NB4 (cell line): ENCODE results near the gene FERMT3.

Source experiments
- MYC ChIP-seq: IDR thresholded peaks from 2 replicates; pipeline ENCODE4 v1.6.1; 2011; ENCODE audit warnings: low read depth, low read length
- POLR2A ChIP-seq: IDR thresholded peaks from 2 replicates; pipeline ENCODE4 v1.6.1; 2011; ENCODE audit warnings: mild to moderate bottlenecking; ENCODE audit not compliant: insufficient read length; ENCODE audit errors: extremely low read depth
- TF ChIP-seq, protein P1 (sequence below): IDR thresholded peaks from one replicate; pipeline ENCODE4 v1.5.1; 2012; ENCODE audit warnings: low read depth, low read length
- TF ChIP-seq, protein P2 (sequence below): IDR thresholded peaks from 2 replicates; pipeline ENCODE4 v1.6.1; 2011; ENCODE audit warnings: low read depth, low read length

DNA sequence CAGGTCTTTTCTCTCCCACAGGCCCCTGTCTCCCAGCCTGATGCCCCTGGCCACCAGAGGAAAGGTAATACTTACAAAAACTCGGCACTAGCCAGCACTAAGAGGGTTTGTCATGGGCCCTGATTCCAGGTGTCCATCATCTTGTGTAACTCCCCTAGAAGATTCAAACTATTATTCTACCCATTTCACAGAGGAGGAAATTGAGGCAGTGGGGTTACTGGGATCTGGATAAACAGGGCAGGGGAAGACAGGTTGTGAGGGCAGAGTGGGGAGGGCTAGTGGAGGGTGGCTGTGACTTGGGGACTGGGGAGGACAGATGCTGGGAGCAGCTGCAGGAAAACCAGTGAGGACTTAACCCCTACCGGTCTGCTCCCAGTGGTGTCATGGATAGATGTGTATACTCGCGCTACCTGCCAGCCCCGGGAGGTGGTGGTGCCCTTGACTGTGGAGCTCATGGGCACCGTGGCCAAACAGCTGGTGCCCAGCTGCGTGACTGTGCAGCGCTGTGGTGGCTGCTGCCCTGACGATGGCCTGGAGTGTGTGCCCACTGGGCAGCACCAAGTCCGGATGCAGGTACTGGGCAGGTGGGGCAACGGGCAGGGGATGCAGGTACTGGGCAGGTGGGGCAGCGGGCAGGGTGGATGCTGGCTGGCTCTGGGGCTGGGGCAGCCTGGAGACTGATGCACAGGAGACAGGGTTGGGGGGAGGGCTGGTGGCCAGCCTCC, 29.1 kb downstream of the FERMT3 start:
- TF ChIP-seq POLR2A (no peak), MYC (no peak)
- TF ChIP-seq, protein P1, sequence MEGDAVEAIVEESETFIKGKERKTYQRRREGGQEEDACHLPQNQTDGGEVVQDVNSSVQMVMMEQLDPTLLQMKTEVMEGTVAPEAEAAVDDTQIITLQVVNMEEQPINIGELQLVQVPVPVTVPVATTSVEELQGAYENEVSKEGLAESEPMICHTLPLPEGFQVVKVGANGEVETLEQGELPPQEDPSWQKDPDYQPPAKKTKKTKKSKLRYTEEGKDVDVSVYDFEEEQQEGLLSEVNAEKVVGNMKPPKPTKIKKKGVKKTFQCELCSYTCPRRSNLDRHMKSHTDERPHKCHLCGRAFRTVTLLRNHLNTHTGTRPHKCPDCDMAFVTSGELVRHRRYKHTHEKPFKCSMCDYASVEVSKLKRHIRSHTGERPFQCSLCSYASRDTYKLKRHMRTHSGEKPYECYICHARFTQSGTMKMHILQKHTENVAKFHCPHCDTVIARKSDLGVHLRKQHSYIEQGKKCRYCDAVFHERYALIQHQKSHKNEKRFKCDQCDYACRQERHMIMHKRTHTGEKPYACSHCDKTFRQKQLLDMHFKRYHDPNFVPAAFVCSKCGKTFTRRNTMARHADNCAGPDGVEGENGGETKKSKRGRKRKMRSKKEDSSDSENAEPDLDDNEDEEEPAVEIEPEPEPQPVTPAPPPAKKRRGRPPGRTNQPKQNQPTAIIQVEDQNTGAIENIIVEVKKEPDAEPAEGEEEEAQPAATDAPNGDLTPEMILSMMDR, result no peak
- TF ChIP-seq, protein P2, sequence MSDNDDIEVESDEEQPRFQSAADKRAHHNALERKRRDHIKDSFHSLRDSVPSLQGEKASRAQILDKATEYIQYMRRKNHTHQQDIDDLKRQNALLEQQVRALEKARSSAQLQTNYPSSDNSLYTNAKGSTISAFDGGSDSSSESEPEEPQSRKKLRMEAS, result no peak
